Glomerular visceral epithelial cell (primary cell): Measurements from ENCODE around the gene COA5.
"Not testable (repeated sequence)": the region's sequence is repeated elsewhere in the genome, so short reads cannot be mapped to it uniquely, and the experiment has no call there.

Source experiments
- DNase-seq: peaks from one replicate; pipeline ENCODE4 v3.0.0-alpha.2; 2016; ENCODE audit errors: extremely low spot score

COA5 gene

DNA sequence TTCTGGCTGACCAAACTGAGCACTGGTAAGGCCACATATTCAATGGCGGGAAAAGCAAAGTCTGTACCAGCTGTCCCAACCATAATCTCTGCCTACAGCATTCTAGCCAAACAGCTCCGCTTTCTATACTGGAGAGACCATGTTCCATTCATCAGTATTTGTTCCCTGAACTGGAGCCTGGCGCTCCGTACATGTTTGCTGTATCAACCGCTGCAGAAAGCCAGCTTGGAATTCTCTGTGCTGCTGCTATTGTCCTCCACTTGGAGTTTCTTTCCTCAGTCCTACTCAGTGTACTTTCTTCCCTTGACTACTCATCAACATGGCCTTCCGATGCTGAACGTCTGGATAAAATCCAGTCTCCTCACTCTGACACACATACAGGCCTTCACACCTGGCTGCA lies 1.9 kb downstream of the COA5 start:
- no peak for DNase-seq

DNA sequence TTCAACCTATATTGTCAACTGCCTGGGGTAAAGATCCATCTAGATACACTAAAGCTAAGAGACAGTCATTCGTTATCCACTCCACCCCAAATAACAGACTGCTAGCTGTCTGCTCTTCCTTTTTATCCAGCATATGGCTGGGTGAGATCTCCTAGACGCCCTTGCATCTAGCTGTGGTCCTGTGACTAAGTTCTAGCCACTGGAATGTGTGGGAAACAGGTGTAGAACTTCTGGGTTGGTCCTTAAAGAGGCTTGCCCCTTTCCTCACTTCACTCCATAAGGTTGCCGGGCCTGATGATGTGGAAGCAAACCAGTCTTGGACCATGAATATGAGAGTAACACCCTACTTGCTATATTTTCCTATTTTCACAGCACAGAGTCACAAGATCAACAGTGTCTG lies 3.2 kb downstream of the COA5 start:
- DNase-seq: no peak

DNA sequence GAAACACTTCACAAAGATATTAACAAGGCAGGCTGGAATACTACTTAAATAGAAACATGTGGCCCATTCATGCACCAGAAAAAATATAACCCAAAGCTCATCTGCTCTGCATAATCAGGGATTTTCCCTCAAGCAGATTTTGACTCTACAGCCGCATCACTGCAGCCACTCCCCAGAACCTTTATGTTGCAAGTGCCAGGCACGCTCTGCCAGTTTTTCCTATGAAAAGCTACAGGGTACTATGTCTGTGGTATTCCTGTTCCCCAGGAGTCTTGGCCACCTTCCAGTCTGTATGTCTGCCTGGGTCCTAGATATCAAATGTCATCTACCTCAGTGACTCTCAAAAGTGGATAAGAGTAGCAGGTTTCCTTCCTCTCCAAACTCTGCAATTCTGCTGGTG lies 3.8 kb downstream of the COA5 start:
- DNase-seq: no peak

DNA sequence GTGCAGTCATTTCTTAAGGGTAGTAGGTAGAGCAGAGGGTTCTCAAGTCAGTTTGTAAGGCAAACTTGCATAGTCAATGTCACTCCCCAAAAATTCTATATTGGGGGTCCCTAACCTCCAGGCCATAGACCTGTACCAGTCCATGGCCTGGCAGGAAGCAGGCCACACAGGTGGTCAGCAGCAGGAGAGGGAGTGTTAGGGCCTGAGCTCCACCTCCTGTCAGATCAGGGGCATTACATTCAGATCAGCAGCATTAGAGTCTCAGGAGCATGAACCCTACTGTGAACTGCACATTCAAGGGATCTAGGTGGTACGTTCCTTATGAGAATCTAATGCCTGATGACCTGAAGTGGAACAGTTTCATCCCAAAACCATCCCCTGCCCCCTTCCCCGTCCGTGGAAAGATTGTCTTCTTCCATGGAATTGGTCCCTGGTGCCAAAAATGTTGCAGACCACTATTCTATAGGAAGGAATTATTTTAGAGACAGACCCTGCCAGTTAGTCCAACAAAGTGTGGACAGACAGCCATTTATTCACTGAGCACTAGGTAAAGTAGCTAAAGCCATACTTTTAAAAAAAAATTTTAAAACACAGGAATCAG lies 6.7 kb downstream of the COA5 start:
- DNase-seq: peak; percentile 63

DNA sequence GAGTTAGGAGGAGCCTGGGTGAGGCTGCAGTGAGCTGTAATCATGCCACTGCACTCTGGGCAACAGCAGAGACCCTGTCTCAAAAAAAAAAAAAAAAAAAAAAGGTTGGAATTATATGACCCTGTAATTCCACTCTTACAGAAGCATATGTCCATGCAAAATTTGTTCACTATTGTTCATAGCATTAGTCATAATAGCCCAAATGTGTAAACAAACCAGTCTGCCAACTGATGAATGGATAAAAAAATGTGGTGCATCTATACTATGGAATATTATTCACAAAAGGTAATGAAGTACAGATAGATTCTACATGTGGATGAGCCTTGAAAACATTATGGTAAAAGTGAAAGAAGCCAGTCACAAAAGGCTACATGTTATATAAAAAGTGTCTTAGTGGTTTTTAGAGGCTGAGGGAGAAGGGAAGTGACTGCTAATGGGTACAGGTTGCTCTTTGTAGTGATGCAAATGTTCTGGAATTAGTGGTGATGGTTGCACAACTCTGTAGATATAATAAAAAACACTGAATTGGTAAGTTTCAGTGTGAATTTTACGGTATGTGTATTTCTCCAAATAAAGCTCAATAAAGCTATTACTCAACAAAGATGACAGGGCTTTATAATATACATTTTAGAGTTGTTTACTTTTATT lies 9.4 kb downstream of the COA5 start:
- DNase-seq: no peak

DNA sequence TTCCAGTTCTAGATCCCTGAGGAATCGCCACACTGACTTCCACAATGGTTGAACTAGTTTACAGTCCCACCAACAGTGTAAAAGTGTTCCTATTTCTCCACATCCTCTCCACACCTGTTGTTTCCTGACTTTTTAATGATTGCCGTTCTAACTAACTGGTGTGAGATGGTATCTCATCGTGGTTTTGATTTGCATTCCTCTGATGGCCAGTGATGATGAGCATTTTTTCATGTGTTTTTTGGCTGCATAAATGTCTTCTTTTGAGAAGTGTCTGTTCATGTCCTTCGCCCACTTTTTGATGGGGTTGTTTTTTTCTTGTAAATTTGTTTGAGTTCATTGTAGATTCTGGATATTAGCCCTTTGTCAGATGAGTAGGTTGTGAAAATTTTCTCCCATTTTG lies 13.6 kb downstream of the COA5 start:
- not testable (repeated sequence) for DNase-seq

DNA sequence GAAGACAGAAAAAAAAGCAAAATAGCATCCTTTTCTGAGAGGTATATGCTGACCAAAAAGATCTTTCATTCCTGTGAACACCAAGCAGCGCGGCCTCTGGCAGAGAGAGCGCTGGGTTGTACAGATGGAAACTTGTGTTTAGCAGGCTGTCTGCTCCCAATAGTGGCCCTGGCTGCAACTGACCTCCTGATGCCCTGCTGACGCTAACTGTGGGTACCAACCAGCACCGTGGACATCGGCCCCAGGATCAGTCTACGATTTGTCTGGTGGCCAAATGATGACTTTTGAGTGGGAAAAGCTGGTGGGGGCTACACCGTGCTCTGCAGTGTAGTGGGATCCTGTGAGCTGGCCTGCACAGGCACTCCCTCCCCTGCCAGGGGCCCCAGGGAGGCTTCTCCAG lies 15.7 kb downstream of the COA5 start:
- DNase-seq: no peak

DNA sequence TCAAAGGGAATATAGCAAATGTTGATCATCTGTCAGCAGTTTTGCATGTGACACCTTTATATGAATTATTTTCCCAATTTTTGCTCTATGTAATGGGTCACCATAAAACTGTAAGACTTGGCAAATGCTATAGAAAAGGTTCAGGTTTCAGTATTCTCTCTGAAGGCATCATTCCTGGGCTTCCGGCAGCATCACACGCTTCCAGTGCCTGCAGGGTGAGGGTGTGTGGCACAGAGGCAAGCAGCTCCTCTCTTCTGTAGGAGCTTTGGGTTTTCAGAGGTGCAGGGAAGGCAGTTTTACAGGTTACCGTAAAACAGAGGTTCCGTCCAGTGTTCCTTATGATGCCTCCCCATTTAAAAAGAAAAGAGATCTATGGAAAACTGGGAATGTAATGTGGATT lies 18.8 kb downstream of the COA5 start:
- DNase-seq: no peak

DNA sequence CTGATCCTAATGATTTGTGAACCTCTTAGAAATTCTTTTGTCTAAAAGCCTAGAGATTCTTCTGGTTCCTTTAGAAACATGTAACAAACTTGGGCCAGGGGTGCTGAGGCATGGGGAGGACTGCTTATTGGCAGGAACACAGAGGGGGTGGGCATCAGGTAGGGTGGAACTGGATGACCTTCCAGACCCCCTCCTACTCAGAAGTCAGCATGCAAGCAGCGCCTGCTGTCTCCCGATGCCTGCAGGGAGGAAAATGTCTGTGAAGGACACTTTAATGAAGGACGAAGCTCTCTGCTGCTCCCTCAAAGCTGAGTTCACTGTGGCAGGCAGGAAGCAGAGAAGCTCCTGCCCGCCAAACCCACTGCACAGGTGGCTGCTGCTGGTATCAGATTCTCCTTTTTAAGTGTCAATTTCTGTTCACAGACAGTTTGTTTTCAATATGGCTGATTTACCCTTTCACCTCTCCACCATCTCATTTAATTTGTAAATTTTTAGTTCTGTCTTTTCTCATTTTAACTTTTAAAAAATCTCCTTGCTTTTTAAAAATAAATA lies 19.4 kb downstream of the COA5 start:
- DNase-seq: no peak

DNA sequence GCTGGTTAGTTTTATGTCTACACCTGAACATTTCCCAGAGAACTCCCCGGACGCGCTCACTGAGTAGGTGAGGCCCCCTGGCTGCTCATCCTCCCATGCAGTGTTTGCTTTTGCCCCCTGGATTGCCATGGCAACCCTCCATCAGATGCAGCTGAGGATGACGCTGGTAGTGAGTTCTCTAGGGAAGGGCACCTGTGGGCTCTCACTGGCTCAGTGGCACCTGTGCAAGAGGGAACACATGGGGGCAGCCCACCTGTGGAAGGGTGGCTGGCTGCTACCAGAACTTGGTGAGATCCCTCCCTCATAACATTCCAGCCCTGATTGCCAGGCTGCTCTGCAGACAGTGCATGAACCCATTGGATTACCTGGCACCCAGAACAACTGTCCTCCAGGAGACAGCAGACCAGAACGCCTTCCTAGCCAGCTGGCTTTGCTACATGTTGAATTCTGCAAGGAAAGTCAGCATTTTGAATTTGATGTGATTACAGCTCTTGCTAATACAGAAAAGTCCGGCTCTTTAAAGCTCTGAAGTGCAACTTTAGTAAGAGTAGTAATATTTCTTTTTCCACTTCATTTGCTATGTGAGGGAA lies 21.7 kb downstream of the COA5 start:
- no peak for DNase-seq

DNA sequence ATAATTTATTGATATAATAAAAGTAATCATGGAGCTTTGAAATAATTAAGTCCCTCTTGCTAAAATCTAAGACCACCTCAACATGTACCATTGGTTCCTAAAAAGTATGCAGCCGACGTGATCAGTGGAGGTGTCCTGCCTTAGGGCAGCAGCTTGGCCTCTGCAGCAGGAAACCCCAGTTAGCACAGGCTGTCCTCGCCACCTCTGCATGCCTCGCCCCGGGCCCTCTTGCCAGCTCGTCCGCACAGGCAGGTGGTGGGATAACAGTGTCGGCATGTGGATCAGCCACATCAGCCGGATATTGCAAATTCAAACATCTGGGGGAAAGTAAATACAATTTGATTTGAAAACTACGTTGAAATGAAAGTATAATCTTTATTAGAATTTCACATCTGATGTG lies 22.9 kb downstream of the COA5 start:
- DNase-seq: no peak

DNA sequence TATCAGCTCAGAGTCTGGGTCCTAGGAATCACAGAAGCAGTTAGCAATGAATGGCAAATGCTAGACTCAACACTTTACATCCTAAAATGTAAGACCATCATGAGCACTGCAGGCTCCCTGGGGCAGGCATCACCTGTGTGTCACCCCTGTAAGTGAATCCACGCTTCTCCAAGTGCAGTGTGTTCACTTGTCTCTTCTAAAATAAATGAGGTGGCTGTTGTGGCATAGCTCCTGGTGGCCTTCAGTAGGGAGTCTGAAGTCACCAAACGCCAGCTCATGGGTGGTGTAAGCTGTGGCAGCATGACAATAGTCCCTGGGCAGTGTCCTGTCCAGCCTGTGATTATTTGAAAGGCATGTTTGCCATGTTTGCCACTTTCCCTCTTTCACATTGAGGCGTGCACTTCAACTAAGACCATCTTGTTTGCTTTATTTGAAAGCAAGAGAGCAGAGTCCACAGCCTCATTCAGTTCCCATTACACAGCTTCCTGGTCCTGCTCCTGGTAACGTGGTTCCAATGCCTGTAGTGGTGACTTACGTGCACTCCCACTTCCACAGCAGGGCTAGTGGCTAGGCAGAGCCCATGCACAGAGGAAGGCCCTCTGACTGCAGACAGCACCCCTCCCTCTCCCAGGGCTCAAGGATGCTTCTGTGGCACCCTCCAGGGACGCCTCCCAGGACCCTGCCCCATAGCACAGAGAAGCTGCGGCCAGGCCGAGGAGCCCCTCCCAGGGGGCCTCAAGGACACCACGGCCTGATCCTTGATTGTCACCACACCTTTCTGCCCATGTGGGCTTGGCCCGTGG lies 24.3 kb downstream of the COA5 start:
- no peak for DNase-seq

DNA sequence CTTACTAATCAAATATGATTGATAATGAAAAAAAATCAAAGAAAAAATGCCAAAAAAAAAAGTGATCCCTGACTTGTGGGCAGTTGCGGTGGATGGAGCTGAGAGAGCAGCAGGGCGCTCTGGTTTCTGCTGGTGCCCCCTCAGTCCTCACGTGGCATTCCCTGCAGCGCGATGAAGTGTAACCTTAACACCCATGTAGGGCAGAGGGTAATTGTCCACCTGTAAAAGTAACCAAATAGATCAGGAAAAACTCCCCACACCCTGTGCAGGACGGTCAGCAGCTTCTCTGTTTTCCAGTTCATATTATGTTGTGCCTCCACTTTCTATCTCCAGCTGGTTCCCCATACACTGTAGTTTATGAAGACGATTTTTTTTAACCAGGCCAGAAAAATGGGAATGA lies 25.0 kb downstream of the COA5 start:
- DNase-seq: no peak

DNA sequence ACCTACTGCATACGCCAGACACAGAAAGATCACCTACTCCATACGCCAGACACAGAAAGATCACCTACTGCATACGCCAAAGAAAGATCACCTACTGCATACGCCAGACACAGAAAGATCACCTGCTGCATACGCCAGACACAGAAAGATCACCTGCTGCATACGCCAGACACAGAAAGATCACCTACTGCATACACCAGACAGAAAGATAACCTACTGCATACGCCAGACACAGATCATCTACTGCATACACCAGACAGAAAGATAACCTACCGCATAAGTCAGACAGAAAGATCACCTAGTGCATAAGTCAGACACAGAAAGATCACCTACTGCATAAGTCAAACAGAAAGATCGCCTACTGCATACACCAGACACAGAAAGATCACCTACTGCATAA lies 25.8 kb downstream of the COA5 start:
- DNase-seq: no peak

DNA sequence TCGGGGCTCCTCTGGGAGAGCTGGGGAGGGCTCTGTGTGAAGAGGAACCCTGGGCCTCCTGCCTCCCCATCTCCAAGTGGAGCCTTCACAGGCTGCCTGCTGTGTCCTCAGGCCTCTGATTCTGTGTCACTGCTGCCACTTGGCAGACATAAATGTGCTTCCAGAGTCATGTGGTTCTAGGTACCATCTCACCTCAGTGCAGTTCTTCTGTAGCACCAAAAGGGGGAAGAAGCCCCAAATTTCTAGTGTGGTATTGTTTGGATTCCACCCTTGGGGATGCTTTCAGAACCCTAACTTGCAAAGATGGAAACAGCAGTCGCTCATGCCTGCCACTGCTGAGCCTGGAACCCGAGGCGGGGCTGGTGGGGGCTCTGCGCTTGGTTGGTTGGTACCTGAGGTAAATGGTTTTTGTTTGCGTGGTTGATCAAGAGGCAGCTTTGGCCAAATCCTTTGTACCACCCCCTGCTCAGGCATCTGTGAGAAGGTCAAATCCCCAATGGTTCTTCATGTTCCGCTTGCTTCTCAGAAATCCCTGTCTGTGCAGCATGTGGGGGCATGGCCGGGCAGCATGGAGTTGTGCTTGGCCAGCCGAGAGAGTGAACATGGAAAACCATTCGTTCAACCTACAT lies 27.5 kb downstream of the COA5 start:
- no peak for DNase-seq

DNA sequence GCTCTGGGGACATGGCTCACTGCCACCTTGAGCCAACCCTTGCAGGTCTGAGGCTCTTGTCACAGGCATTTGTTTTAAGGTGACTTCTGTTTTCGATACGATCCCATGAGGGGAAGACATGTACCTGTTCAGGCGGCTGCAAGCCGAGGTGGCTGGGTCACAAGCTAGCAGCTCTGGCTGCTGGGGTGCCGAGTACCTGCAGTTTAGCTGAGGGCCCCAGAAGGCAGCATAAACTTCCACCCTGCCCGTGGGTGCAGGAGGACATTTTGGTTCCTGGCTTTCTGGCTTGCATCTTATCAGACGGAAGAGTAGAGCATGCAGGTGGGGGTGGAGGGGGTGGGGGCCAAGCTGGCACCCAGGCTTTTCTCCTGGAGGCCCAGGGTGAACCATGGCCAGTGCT lies 28.4 kb downstream of the COA5 start:
- no peak for DNase-seq

DNA sequence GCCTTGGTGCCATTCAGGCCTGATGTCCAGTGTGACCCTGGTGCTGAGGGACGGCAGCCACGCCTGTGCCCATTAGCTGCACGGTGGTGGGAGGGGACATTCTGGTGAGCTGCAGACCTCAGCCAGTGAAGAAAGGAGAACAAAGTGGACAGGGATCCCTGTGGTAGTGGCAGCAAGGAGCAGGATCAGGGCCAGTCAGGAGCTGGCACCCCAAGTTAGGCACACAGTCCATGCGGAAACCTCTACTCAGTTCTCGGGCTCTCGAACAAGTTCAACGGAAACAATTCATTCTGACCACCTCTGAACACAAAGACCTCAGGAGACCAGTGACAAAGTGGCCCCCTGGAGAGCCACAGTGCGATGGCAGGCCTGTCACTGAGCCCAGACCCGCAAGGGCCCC lies 30.1 kb downstream of the COA5 start:
- no peak for DNase-seq

DNA sequence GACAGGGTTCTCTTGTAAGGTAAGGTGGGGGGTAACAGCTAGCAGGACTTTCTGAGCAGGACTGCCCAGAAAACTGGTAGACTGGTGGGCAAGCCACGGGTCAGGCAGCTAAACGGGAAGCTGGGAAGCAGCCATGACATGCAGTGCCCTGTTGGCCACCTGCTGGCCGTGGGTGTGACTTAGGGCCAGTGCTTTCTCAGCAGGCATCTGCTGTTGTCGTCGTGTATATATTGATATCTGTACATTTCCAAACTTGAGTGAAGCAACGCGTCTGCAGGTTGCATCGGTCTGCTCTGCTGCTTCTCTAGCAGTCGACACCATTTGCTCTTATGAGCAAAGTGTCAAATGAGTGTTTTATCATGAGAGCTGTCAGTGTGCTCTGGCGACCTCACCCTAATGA lies 31.0 kb downstream of the COA5 start:
- no peak for DNase-seq

DNA sequence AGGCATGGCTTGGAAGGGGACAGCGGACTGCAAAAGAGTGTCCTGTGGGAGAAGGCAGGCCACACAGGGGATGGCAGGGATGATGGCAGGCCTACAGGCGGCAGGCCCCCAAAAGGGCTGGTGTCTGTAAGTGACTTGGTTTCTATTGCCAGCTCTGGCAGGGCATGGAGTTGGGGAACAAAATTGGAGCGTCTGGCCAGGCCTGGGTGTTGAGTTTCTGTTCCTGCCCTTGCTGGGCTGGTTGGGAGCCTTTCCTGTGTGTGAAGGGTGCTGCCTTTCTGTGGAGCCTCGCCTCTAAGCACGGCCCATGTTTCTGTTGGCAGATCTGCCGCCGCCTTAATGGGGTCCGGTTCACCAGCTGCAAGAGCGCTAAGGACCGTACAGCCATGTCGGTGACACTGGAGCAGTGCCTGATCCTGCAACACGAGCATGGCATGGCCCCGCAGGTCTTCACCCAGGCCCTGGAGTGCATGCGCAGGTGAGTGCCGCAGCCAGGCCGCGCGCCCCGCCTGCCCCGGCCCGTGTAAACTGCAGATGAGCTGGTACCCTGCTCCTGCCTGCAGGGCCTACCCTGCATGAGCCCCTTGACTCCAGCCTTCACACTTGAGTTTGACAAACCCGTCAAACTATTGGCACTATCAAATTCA lies 31.5 kb downstream of the COA5 start:
- no peak for DNase-seq

DNA sequence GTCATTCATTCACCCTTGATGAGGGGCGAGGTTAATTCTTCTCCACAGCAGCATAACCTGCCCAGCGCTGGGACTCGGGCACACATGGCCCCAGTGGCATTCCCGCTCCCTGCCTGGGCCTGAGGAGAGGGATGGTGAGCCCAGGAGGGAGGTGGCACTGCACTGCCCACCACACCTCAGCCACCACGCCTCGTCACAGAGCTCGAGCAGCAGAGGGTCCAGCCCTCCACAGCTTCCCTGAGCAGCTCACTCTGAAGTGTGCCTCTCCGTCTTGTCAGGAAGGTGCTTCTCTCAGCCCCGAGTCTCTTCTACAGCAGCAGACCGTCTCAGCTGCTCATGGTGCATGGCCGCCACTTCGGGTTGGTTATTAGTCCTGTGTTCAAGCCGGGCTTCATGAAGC lies 34.9 kb downstream of the COA5 start:
- no peak for DNase-seq

DNA sequence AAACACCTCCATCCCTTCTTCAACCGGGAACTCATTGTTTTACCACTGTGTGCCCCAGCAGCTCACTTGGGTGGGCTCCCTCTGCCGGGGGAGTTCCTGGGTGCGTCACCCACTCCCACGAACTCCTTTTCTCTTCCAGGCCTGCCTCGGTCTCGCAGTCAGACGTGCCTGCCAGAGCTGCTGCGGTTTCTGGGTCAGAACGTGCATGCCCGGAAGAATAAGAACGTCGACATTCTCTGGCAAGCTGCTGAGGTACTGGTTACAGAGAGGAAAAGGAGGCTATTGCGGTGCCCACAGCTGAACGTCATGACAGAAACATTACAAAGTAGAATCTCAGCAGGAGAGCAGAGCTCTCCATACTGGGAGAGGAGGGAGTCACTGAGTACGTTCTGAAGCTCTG lies 35.6 kb downstream of the COA5 start:
- DNase-seq: no peak

DNA sequence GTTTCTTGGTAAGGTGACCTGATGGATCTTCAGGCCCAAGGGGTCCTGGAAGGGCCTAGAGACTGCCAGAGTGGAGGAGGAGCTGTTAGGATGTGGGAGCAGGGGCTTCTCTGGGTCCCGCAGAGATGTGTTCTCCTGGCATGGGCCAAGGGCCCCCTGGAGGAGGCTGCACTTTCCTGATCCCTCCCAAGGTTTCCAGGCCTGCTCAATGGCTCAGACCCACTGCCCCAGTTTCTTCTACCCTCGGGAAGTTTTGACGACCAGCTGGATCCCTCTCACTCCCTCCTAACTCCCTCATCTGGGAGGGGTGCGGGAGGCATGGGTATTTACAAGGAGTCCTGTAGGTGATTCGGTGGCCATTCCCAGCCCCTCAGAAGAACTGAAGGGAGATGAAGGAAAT lies 36.1 kb downstream of the COA5 start:
- DNase-seq: no peak
